Calu3 (cell line): ENCODE results near the gene ADSL. TPM values are rescaled to one million over a fixed set of nuclear protein-coding genes. Genes with fewer than 3 reads are reported as not detected.

ENCODE experiments used
- BruUV-seq: library from RNA; stranded (reverse); fragments of 400-500 nt; replicated peaks from 2 replicates; lab custom pipeline; 2021; lab: Mats Ljungman, UMichigan
- CTCF ChIA-PET: fragments of 300-600 bp; sonication (Branson Sonifier 250); formaldehyde crosslinking; loops from one replicate; lab custom pipeline; 2022; ENCODE audit warnings: antibody characterized with exemption; lab: Charles Lee
- DNase-seq: peaks from one replicate; pipeline ENCODE4 v3.0.0; 2022
- H3K27ac Mint-ChIP-seq: one replicate; pipeline ENCODE4 v1.8.0; 2022; ENCODE audit warnings: mixed read lengths; ENCODE audit not compliant: unreplicated experiment
- H3K27me3 Mint-ChIP-seq: one replicate; pipeline ENCODE4 v1.8.0; 2022; ENCODE audit warnings: mixed read lengths; ENCODE audit not compliant: unreplicated experiment
- H3K36me3 Mint-ChIP-seq: one replicate; pipeline ENCODE4 v1.8.0; 2022; ENCODE audit warnings: mild to moderate bottlenecking, moderate library complexity, mixed read lengths; ENCODE audit not compliant: insufficient read depth, unreplicated experiment
- H3K4me1 Mint-ChIP-seq: one replicate; pipeline ENCODE4 v1.8.0; 2022; ENCODE audit warnings: mild to moderate bottlenecking, low read depth, mixed read lengths; ENCODE audit not compliant: unreplicated experiment
- H3K4me3 Mint-ChIP-seq: one replicate; pipeline ENCODE4 v1.8.0; 2022; ENCODE audit warnings: mild to moderate bottlenecking, low read depth, moderate library complexity, mixed read lengths; ENCODE audit not compliant: unreplicated experiment
- H3K9me3 Mint-ChIP-seq: one replicate; pipeline ENCODE4 v1.8.0; 2022; ENCODE audit warnings: low read depth, mixed read lengths; ENCODE audit not compliant: unreplicated experiment
- intact Hi-C: fragments of 100-400 bp; cut with micrococcal nuclease; formaldehyde crosslinking; loops from one replicate; pipeline ENCODE4 v1.10.0; 2022; ENCODE audit not compliant: unreplicated experiment
- total RNA-seq: library from RNA; stranded (reverse); gene quantifications from 2 replicates; pipeline ENCODE4 v1.2.3, GENCODE V29; 2022
- TF ChIP-seq, protein P1 (sequence below): fragments of 200-600 bp; IDR thresholded peaks from one replicate; pipeline ENCODE4 v1.8.0; 2022; ENCODE audit warnings: antibody characterized with exemption; ENCODE audit not compliant: unreplicated experiment

Gene ADSL
- total RNA-seq, 1 experiment from 2014 or later, result 96.3 TPM

DNA sequence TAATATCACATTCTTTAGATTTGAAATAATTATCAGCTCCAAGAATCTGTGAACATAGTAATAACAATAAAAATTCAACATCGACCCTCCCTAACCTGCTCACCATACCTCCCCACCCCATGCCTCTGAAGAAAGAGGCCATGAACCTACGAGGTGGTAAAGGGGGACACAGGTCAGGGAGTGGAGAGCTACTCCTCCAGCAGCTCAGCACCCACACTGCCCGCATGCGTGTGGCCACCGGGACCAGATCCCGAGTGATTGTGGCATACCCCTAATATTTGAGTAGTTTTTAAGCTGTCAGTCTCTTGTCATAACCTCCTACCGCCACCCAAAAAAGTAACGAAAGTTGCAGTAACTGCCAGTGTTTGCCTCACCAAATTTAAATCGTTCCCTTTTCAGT is 16.8 kb upstream of the ADSL start:
- Mint-ChIP-seq H3K9me3 (no peaks in the 10 kb centered on the region), H3K4me1 (no peaks in the 10 kb centered on the region), H3K4me3 (no peak overlapping the region), H3K27ac (no peak overlapping the region), H3K27me3 (no peaks in the 10 kb centered on the region), H3K36me3 (peaks cover 33% of the 10 kb centered on the region)
- intact Hi-C loops, result no loop called here
- BruUV-seq, result no TSS peak
- TF ChIP-seq, protein P1, sequence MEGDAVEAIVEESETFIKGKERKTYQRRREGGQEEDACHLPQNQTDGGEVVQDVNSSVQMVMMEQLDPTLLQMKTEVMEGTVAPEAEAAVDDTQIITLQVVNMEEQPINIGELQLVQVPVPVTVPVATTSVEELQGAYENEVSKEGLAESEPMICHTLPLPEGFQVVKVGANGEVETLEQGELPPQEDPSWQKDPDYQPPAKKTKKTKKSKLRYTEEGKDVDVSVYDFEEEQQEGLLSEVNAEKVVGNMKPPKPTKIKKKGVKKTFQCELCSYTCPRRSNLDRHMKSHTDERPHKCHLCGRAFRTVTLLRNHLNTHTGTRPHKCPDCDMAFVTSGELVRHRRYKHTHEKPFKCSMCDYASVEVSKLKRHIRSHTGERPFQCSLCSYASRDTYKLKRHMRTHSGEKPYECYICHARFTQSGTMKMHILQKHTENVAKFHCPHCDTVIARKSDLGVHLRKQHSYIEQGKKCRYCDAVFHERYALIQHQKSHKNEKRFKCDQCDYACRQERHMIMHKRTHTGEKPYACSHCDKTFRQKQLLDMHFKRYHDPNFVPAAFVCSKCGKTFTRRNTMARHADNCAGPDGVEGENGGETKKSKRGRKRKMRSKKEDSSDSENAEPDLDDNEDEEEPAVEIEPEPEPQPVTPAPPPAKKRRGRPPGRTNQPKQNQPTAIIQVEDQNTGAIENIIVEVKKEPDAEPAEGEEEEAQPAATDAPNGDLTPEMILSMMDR, result no peak
- no peak for DNase-seq
- CTCF ChIA-PET, result interaction anchor here (0.6 kb wide), 2 partner anchors 9 to 210 kb away, joined by 3 to 5 read pairs; no protein-coding TSS in a partner anchor

DNA sequence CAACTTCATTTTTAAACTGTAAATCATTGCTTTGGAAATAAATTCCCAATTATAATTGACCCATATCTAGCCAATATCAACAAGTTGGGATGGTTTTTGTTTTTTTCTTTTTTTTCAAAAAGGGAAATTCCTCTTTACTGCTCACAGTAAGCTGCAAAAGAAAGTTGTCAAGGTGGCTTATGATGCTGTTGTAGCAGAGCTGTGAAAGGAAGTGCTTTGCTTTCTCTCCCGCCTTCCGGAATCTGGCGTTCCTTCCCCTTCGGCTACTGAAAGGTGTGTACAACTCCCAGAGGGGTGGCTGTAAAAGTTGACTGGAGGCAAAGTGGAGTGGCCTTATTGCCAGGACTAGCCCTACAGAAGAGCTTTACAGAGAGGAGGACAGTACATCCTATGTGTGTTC is 16.2 kb upstream of the ADSL start:
- DNase-seq, result no peak
- no TSS peak for BruUV-seq
- CTCF ChIA-PET, result interaction anchor here (0.6 kb wide), 2 partner anchors 9 to 1010 kb away, joined by 3 read pairs; no protein-coding TSS in a partner anchor

DNA sequence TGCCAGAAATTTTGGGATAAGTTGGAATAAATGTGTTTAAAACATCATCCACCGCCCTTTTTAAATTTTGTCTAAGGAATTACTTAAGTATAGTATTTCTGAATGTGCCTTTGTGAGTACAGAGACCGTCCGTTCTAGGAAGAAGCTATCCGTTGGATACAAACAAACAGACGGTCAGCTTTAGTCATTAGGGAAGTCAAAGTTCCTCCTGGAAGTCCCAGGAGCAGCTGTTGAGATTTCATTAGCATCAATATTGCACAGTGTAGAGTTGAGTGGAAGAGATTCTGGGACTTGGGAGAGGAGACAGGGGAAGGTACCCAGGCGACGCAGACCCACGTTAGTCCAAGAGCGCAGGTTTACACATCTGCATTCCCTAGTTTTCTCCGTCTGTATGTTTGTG is 15.7 kb upstream of the ADSL start:
- TF ChIP-seq, protein P1, result no peak
- DNase-seq, result no peak
- Mint-ChIP-seq H3K4me1 (no peaks in the 10 kb centered on the region), H3K27me3 (no peaks in the 10 kb centered on the region), H3K36me3 (peaks cover 38% of the 10 kb centered on the region), H3K9me3 (no peaks in the 10 kb centered on the region), H3K4me3 (no peak overlapping the region), H3K27ac (no peak overlapping the region)
- intact Hi-C loops, result no loop called here
- CTCF ChIA-PET, result interaction anchor here (0.6 kb wide), 1 partner anchor 1011 kb away, joined by 3 read pairs; no protein-coding TSS in a partner anchor
- BruUV-seq, result no TSS peak

More for the DNA sequence above, 16.2 kb upstream of the ADSL start:
- Mint-ChIP-seq H3K4me1 (no peaks in the 10 kb centered on the region), H3K9me3 (no peaks in the 10 kb centered on the region), H3K27me3 (no peaks in the 10 kb centered on the region), H3K27ac (no peak overlapping the region), H3K4me3 (no peak overlapping the region), H3K36me3 (peaks cover 34% of the 10 kb centered on the region)
- TF ChIP-seq, protein P1, result no peak
- intact Hi-C loops, result no loop called here

DNA sequence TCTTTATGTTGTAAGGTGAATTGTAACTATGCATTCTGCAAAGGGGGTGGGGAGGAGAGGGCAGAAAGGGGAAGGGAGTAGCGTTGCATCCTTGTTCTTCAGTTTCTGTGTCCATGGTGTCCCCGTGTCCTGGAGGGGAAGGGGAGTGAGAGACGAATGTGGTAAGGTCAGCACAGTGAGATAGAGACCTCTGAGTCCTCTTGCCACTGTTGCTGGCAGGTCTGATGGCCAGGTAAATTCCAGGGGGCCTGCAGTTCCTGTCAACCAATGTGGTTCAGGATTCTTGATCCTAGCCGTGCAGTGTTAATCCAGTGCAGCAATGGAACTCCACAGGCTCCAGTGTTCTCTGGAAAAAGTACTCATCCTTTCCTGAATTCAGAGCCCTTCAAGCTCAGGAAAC is 14.6 kb upstream of the ADSL start:
- TF ChIP-seq, protein P1, result no peak
- no peaks in the 10 kb centered on the region for H3K9me3 Mint-ChIP-seq
- intact Hi-C loops, result no loop called here
- H3K36me3 Mint-ChIP-seq, result peaks cover 38% of the 10 kb centered on the region
- DNase-seq, result no peak
- H3K4me3 Mint-ChIP-seq, result no peak overlapping the region
- H3K27me3 Mint-ChIP-seq, result no peaks in the 10 kb centered on the region
- no peaks in the 10 kb centered on the region for H3K4me1 Mint-ChIP-seq
- H3K27ac Mint-ChIP-seq, result no peak overlapping the region
- BruUV-seq, result no TSS peak
- CTCF ChIA-PET, result interaction anchor here (0.7 kb wide), 1 partner anchor 555 kb away, joined by 4 read pairs; no protein-coding TSS in a partner anchor
